BJ (cell line): ENCODE data around the gene MACROD1. TPM values are rescaled to one million over a fixed set of nuclear protein-coding genes. Genes with fewer than 3 reads are reported as not detected.

Experiments
- CTCF ChIA-PET: fragments of 350-600 bp; formaldehyde crosslinking; extraction: SDS; loops from one replicate; lab custom pipeline; 2021; ENCODE audit warnings: antibody characterized with exemption, inconsistent platforms; lab: Yijun Ruan, JAX
- POLR2A ChIA-PET: fragments of 300-600 bp; sonication (Branson Sonifier 250); formaldehyde crosslinking; extraction: SDS; loops from one replicate; lab custom pipeline; 2021; ENCODE audit warnings: antibody characterized with exemption; lab: Charles Lee
- DNase-seq: peaks from one replicate; pipeline ENCODE4 v3.0.0-alpha.2; 2011; ENCODE audit warnings: low read depth
- H3K27me3 ChIP-seq: 2 replicates; pipeline ENCODE4 v1.6.0; 2011; ENCODE audit warnings: low read length; ENCODE audit not compliant: control insufficient read depth, insufficient read depth
- H3K36me3 ChIP-seq: 2 replicates; pipeline ENCODE4 v1.5.1; 2011; ENCODE audit warnings: low read length; ENCODE audit not compliant: control insufficient read depth, insufficient read depth
- H3K4me3 ChIP-seq: 2 replicates; pipeline ENCODE4 v1.5.1; 2011; ENCODE audit warnings: low read depth, mild to moderate bottlenecking, control low read depth, low read length
- polyA plus RNA-seq: library from polyadenylated mRNA; depleted of rRNA; stranded (reverse); fragments of >200 nt; gene quantifications from 2 replicates; pipeline ENCODE4 v1.2.3, GENCODE V29; 2011
- TF ChIP-seq, protein P1 (sequence below): IDR thresholded peaks from 2 replicates; pipeline ENCODE4 v1.5.1; 2011; ENCODE audit warnings: low read depth, mild to moderate bottlenecking, control low read depth, inconsistent platforms, low read length, moderate library complexity; ENCODE audit not compliant: insufficient read depth

MACROD1 gene
- polyA plus RNA-seq, 1 experiment: 12.4 TPM

DNA sequence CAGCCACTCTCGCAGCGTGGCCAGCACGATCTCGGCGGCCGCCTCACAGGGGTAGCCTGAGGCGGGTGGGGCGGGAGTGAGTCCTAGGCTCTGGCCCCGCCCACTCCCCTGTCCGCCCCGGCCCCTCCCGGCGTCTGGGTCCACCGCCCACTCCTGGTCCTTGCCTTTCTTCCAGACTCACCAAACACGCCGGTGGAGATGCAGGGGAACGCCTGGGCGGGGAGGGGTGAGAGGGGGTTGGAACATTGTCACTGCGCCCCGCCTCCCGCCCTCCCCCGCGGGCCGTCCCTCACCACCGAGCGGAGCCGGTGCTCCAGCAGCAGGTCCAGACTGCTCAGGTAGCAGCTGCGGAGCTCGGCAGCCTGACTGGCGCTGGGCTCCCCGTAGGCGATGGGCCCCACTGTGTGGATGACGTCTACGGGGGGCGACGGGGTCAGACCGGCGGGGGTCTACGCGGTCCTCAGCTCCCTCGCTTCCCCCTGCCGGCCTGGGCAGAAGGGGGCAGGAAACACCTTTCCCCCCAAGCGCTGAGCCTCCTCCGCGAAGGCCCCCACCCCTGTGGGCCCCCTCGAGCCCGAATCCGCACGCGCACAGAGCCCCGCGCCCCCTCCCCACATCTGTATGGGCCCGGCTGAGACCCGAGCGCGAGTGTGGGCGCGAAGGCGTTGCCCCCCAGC, 166.4 kb downstream of the MACROD1 start:
- Histone ChIP-seq H3K36me3 (peaks cover 21% of the 10 kb centered on the region), H3K4me3 (no peak overlapping the region), H3K27me3 (no peaks in the 10 kb centered on the region)
- ChIA-PET POLR2A (no interaction called here), CTCF (interaction anchor here (0.6 to 6.8 kb wide), 20 partner anchors 9 to 163 kb away, joined by 3 to 239 read pairs (median 6); partner anchors contain the start of gene COX8A)
- TF ChIP-seq, protein P1, sequence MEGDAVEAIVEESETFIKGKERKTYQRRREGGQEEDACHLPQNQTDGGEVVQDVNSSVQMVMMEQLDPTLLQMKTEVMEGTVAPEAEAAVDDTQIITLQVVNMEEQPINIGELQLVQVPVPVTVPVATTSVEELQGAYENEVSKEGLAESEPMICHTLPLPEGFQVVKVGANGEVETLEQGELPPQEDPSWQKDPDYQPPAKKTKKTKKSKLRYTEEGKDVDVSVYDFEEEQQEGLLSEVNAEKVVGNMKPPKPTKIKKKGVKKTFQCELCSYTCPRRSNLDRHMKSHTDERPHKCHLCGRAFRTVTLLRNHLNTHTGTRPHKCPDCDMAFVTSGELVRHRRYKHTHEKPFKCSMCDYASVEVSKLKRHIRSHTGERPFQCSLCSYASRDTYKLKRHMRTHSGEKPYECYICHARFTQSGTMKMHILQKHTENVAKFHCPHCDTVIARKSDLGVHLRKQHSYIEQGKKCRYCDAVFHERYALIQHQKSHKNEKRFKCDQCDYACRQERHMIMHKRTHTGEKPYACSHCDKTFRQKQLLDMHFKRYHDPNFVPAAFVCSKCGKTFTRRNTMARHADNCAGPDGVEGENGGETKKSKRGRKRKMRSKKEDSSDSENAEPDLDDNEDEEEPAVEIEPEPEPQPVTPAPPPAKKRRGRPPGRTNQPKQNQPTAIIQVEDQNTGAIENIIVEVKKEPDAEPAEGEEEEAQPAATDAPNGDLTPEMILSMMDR: no peak
- no peak for DNase-seq

DNA sequence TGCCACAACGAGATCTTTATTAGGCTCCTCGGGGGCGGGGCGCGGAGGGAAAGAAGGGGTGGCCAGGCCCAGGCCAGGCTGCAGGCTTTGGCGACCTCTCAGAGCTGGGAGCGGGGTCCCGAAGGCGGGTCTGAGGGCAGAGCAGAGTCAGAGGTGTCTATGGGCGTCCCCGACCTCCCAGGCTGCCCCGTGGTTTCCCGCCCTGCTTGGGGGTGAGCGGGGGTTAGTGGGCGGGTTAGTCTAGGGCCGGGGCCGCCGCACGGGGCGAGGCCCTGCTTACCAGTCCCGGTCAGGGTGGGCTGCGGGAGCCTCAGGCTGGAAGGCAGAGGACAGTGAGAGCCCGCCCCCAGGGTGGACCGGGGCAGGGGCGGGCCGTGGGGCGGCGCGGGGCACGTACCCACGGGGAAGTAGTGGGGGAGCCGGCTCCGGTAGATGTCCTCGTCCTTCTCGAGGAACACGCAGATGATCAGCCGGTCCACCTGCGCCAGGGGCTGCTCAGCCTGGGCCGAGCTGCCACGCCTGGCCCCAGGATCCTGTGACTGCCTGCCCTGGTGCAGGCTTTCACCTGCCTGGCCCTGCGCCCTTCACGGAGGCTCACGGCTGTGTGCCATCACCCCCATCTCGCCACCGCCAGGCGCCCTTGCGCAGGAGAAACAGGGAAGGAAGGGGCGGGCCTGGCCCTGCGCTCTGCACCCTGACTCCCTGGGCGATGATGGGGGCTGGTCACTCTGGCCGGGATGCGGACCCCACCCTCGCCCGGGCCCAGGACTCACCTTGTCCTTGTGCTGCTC, 167.2 kb downstream of the MACROD1 start:
- no peak overlapping the region for H3K4me3 ChIP-seq
- DNase-seq: no peak
- ChIA-PET POLR2A (no interaction called here), CTCF (interaction anchor here (1.0 to 6.8 kb wide), 8 partner anchors 8 to 302 kb away, joined by 3 to 239 read pairs (median 4); no protein-coding TSS in a partner anchor)
- H3K27me3 ChIP-seq: no peaks in the 10 kb centered on the region
- TF ChIP-seq, protein P1: no peak
- H3K36me3 ChIP-seq: peaks cover 23% of the 10 kb centered on the region

DNA sequence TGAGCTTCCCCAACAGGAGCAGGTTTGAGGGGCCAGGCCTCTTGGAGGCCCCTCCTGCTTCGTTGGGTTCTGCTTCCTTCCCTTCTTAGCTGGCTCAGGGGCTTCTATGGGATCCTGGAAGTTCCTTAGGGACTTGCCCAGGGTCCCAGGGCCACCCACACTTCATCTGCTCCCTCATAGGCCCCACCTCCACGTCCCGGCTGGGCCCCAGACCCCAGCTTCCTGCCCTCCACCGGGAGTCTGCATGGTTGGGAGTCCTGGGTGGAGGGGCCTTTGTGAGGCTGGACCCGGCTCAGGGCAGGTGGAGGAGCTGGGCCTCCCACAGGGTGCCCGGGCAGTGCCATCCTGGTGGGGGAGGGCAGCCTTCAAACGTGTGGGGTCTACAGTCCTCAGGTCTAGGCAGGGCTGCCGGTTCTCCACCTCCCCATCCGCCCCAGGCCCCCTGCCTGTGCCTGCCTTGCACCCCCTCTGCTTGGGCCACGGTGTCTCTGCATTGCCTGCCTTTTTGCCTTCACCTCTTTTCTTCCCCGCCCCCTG, 168.0 kb downstream of the MACROD1 start:
- no peak for DNase-seq
- CTCF ChIA-PET: interaction anchor here (1.0 to 6.8 kb wide), 4 partner anchors 9 to 303 kb away, joined by 3 to 239 read pairs (median 3); no protein-coding TSS in a partner anchor
- TF ChIP-seq, protein P1: no peak
- peaks cover 24% of the 10 kb centered on the region for H3K36me3 ChIP-seq
- H3K4me3 ChIP-seq: no peak overlapping the region
- no peaks in the 10 kb centered on the region for H3K27me3 ChIP-seq
- POLR2A ChIA-PET: no interaction called here

DNA sequence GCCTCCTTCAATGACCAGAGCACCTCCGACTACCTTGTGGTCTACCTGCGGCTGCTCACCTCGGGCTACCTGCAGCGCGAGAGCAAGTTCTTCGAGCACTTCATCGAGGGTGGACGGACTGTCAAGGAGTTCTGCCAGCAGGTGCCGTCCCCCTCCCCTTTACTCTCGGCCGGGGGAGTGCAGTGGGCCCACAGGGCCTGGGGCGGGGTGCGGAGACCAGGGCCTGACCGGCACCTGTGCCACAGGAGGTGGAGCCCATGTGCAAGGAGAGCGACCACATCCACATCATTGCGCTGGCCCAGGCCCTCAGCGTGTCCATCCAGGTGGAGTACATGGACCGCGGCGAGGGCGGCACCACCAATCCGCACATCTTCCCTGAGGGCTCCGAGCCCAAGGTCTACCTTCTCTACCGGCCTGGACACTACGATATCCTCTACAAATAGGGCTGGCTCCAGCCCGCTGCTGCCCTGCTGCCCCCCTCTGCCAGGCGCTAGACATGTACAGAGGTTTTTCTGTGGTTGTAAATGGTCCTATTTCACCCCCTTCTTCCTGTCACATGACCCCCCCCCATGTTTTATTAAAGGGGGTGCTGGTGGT, 168.7 kb downstream of the MACROD1 start:
- Histone ChIP-seq H3K27me3 (no peaks in the 10 kb centered on the region), H3K4me3 (no peak overlapping the region), H3K36me3 (peaks cover 24% of the 10 kb centered on the region)
- ChIA-PET POLR2A (no interaction called here), CTCF (interaction anchor here (1.0 to 6.8 kb wide), 3 partner anchors 9 to 160 kb away, joined by 3 to 239 read pairs (median 3); no protein-coding TSS in a partner anchor)
- no peak for DNase-seq
- TF ChIP-seq, protein P1: no peak

DNA sequence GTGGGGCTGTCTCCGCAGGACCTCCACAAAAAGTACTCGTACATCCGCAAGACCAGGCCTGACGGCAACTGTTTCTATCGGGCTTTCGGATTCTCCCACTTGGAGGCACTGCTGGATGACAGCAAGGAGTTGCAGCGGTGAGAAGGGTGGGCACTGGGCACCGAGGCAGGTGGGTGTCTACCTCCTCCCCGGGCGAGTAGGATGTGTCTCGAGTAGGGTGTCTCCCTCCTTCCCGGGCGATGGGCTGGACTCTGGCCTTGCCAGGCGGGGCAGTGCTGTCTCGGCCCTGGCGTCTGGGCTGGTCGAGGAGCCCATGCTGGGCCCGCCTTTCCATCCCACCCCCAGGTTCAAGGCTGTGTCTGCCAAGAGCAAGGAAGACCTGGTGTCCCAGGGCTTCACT, 169.4 kb downstream of the MACROD1 start:
- TF ChIP-seq, protein P1: no peak
- Histone ChIP-seq H3K27me3 (no peaks in the 10 kb centered on the region), H3K4me3 (no peak overlapping the region), H3K36me3 (peaks cover 24% of the 10 kb centered on the region)
- no peak for DNase-seq
- ChIA-PET POLR2A (no interaction called here), CTCF (interaction anchor here (0.6 to 1.5 kb wide), 2 partner anchors 9 to 157 kb away, joined by 3 read pairs; no protein-coding TSS in a partner anchor)
